Fibroblast of pulmonary artery (primary cell): Measurements from ENCODE around the gene OVOL2.
A peak's percentile ranks its signal among the peaks of the same experiment; 100 is the strongest.

ENCODE experiments used
- DNase-seq: peaks from one replicate; pipeline ENCODE4 v3.0.0-alpha.2; 2010; ENCODE audit warnings: low read depth
- H3K4me3 ChIP-seq: replicated peaks from 2 replicates; pipeline ENCODE4 v1.5.1; 2011; ENCODE audit warnings: low read depth, mild to moderate bottlenecking, control low read depth, low read length, moderate library complexity
- CTCF ChIP-seq: IDR thresholded peaks from 2 replicates; pipeline ENCODE4 v1.5.1; 2011; ENCODE audit warnings: mild to moderate bottlenecking, control low read depth, low read length, inconsistent platforms; ENCODE audit errors: missing control alignments

Gene OVOL2

GRCh38 chr20:18056174-18057100 is 1.3 kb downstream of the OVOL2 start:
- no peak for TF ChIP-seq CTCF
- DNase-seq = peak; percentile 3
- H3K4me3 ChIP-seq = no peak overlapping the region

- no peak for TF ChIP-seq CTCF
- no peak overlapping the region for H3K4me3 ChIP-seq
- no peak for DNase-seq
These were observed 2.5 kb downstream of the OVOL2 start for GRCh38 chr20:18055261-18055660.

GRCh38 chr20:18052856-18053255 is 4.9 kb downstream of the OVOL2 start:
- H3K4me3 ChIP-seq = no peak overlapping the region
- no peak for TF ChIP-seq CTCF
- DNase-seq = no peak

- no peak for DNase-seq
- no peak for TF ChIP-seq CTCF
- H3K4me3 ChIP-seq = no peak overlapping the region
These were observed 7.1 kb downstream of the OVOL2 start for GRCh38 chr20:18050628-18051027.

GRCh38 chr20:18048176-18048575 is 9.5 kb downstream of the OVOL2 start:
- no peak for DNase-seq
- no peak overlapping the region for H3K4me3 ChIP-seq
- no peak for TF ChIP-seq CTCF

- DNase-seq = no peak
- no peak overlapping the region for H3K4me3 ChIP-seq
- TF ChIP-seq CTCF = no peak
These were observed 11.2 kb downstream of the OVOL2 start for GRCh38 chr20:18046535-18046934.

GRCh38 chr20:18042229-18042628 is 15.5 kb downstream of the OVOL2 start:
- TF ChIP-seq CTCF = no peak
- no peak overlapping the region for H3K4me3 ChIP-seq
- DNase-seq = no peak
